ENCODE measurements around the gene DIO3. TPM values are rescaled to one million over a fixed set of nuclear protein-coding genes. Genes with fewer than 3 reads are reported as not detected.

Gene DIO3
- total and polyA plus RNA-seq, 2 of the 4 experiments (the other 2 are of a cell fraction) = not detected

DNA sequence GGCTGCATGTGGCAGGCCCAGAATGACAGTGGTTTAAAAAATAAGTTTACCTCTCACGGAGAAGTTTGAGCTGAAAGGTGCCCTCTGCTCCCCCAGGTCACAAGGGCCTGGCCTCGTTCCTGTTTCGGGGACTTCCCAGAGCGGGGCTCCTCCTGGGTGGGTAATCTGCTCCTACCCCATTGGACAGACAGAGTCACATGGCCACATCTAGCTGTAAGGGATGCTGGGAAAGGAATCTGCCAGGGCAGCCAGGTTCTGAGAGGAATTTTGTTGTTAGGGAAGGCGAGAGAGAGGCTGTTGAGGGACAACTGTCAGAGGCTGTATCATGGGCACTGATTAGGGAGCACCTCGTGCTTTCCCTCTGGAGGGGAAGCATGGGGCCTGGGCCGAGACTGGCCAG lies 24.0 kb upstream of the DIO3 start:
- intact Hi-C loops (cut with micrococcal nuclease) (no loop called here), in situ Hi-C loops (cut with MboI; ENCODE audit: low sequenced_read_pairs) (no loop called here), dilution Hi-C loops (cut with HindIII; ENCODE audit: low sequenced_read_pairs, unreplicated experiment) (no loop called here)
- no peak overlapping the region for H4K8ac ChIP-seq (ENCODE audit: low read depth in 2 of 2, low read length in 2 of 2)
- H4K20me1 ChIP-seq (ENCODE audit: insufficient read depth, low read length) = no peaks in the 10 kb centered on the region
- no peak overlapping the region for H3K9ac ChIP-seq (ENCODE audit: low read depth, low read length)
- H3K4ac ChIP-seq (ENCODE audit: low read depth, low read length) = no peak overlapping the region
- no peak overlapping the region for H3K56ac ChIP-seq (ENCODE audit: extremely low read depth, insufficient read depth, low read length)
- H3K18ac ChIP-seq (ENCODE audit: low read depth, low read length) = no peak overlapping the region
- peaks cover 3% of the 10 kb centered on the region; the same call in 1 of the 2 replicates for H3K9me3 ChIP-seq (ENCODE audit: control insufficient read depth, insufficient read depth, low read length)
- H2AFZ ChIP-seq (replicated peaks; ENCODE audit: low read length, poor library complexity) = no peak overlapping the region
- no TSS peak for BruUV-seq (replicated peaks)
- H2BK120ac ChIP-seq (ENCODE audit: low read depth, low read length) = no peak overlapping the region
- H2AK5ac ChIP-seq (ENCODE audit: low read depth, low read length) = no peak overlapping the region
- no peaks in the 10 kb centered on the region for H3K9me1 ChIP-seq (ENCODE audit: insufficient read depth, low read length)
- H3K36me3 ChIP-seq (ENCODE audit: control insufficient read depth, insufficient read depth, low read length) = no peaks in the 10 kb centered on the region
- no peak overlapping the region for H2BK20ac ChIP-seq (ENCODE audit: low read depth, low read length)
- no peak for TF ChIP-seq CHD1 (IDR thresholded peaks at IDR 0.05; ENCODE audit: low read depth, low read length)
- TF ChIP-seq, protein P1, sequence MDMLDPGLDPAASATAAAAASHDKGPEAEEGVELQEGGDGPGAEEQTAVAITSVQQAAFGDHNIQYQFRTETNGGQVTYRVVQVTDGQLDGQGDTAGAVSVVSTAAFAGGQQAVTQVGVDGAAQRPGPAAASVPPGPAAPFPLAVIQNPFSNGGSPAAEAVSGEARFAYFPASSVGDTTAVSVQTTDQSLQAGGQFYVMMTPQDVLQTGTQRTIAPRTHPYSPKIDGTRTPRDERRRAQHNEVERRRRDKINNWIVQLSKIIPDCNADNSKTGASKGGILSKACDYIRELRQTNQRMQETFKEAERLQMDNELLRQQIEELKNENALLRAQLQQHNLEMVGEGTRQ (IDR thresholded peaks at IDR 0.05; ENCODE audit: low read depth, low read length) = no peak
- no peak for TF ChIP-seq FOS (IDR thresholded peaks at IDR 0.05; ENCODE audit: low read depth, low read length)
- TF ChIP-seq, protein P2, sequence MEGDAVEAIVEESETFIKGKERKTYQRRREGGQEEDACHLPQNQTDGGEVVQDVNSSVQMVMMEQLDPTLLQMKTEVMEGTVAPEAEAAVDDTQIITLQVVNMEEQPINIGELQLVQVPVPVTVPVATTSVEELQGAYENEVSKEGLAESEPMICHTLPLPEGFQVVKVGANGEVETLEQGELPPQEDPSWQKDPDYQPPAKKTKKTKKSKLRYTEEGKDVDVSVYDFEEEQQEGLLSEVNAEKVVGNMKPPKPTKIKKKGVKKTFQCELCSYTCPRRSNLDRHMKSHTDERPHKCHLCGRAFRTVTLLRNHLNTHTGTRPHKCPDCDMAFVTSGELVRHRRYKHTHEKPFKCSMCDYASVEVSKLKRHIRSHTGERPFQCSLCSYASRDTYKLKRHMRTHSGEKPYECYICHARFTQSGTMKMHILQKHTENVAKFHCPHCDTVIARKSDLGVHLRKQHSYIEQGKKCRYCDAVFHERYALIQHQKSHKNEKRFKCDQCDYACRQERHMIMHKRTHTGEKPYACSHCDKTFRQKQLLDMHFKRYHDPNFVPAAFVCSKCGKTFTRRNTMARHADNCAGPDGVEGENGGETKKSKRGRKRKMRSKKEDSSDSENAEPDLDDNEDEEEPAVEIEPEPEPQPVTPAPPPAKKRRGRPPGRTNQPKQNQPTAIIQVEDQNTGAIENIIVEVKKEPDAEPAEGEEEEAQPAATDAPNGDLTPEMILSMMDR (conservative IDR thresholded peaks at IDR 0.05; ENCODE audit: low read depth, low read length) = no peak
- no peak for TF ChIP-seq RCOR1 (IDR thresholded peaks at IDR 0.05; ENCODE audit: insufficient replicate concordance, low read length)
- no peak for TF ChIP-seq RFX5 (IDR thresholded peaks at IDR 0.05; ENCODE audit: low read depth, low read length)
- no peak for TF ChIP-seq SMC3 (IDR thresholded peaks at IDR 0.05; ENCODE audit: low read depth, low read length)
- TF ChIP-seq BHLHE40 (IDR thresholded peaks at IDR 0.05; ENCODE audit: low read depth, low read length) = no peak
- no peak for TF ChIP-seq CEBPB (IDR thresholded peaks at IDR 0.05; ENCODE audit: low read depth, low read length)
- no peak overlapping the region for H3K4me3 ChIP-seq (ENCODE audit: insufficient read depth, low read depth, low read length)
- no peak overlapping the region for H2BK15ac ChIP-seq (ENCODE audit: low read depth, low read length)
- H3K27me3 ChIP-seq (ENCODE audit: control insufficient read depth, insufficient read depth, low read length) = peaks cover 28% of the 10 kb centered on the region; the same call in 1 of the 2 replicates
- H3K23ac ChIP-seq (ENCODE audit: low read depth, low read length) = no peak overlapping the region
- no peak overlapping the region for H3K14ac ChIP-seq (replicated peaks; ENCODE audit: low read depth, low read length)
- no peak overlapping the region for H3K4me2 ChIP-seq (ENCODE audit: low read depth, low read length)
- H4K5ac ChIP-seq (ENCODE audit: low read depth, low read length) = no peak overlapping the region
- no peak overlapping the region for H2BK5ac ChIP-seq (ENCODE audit: low read depth, low read length, poor library complexity, severe bottlenecking)
- H3K4me1 ChIP-seq (ENCODE audit: control insufficient read depth, insufficient read depth, low read length) = no peaks in the 10 kb centered on the region
- H3K27ac ChIP-seq (ENCODE audit: insufficient read depth, low read length) = no peak overlapping the region
- no peak overlapping the region for H4K91ac ChIP-seq (ENCODE audit: insufficient read depth, low read depth, low read length)
- H3K79me1 ChIP-seq (ENCODE audit: low read depth in 1 of 2, low read length in 2 of 2) = no peaks in the 10 kb centered on the region
- no peak for ATAC-seq (ENCODE audit: low read depth)
- no CpG with 5 or more reads among the region's 7 CpGs for WGBS, 2 experiments (ENCODE audit: extremely low coverage in 2 of 2, insufficient read length in 1 of 2)
- H2AK9ac ChIP-seq (replicated peaks; ENCODE audit: low read depth, low read length, poor library complexity) = no peak overlapping the region
- POLR2A ChIA-PET (ENCODE audit: unreplicated experiment) = no interaction called here
- CTCF ChIA-PET = no interaction called here
- no peak for DNase-seq

All from IMR-90 (cell line).